Endothelial cell of umbilical vein (primary cell): Measurements from ENCODE around the gene SERPINB10. TPM values are rescaled to one million over a fixed set of nuclear protein-coding genes. Genes with fewer than 3 reads are reported as not detected.

Experiments
- BruUV-seq: library from RNA; stranded (reverse); fragments of 400-500 nt; replicated peaks from 2 replicates; lab custom pipeline; 2021; lab: Mats Ljungman, UMichigan
- CTCF ChIA-PET: fragments of 300-600, 350-600 bp; sonication (Branson Sonifier 250); formaldehyde crosslinking; loops from one replicate; lab custom pipeline; 2021; ENCODE audit warnings: antibody characterized with exemption, inconsistent platforms; lab: Charles Lee
- POLR2A ChIA-PET: fragments of 300-600, 350-600 bp; sonication (Branson Sonifier 250); formaldehyde crosslinking; loops from one replicate; lab custom pipeline; 2021; ENCODE audit warnings: antibody characterized with exemption, inconsistent platforms; lab: Charles Lee
- DNase-seq: peaks from one replicate; pipeline ENCODE4 v3.0.0-alpha.2; 2011; ENCODE audit warnings: low read depth, low spot score
- FAIRE-seq: peaks from 2 replicates; lab custom pipeline; 2011; peaks lifted over from hg19 to GRCh38; lab: Jason Lieb, UNC
- H2AFZ ChIP-seq: 2 replicates; pipeline ENCODE4 v1.6.0; 2012; ENCODE audit warnings: low read depth, low read length, control low read depth, inconsistent platforms
- H3K27ac ChIP-seq: 2 replicates; pipeline ENCODE4 v1.5.1; 2011; ENCODE audit warnings: low read depth, mild to moderate bottlenecking, control low read depth, low read length, moderate library complexity; ENCODE audit not compliant: insufficient read depth
- H3K27me3 ChIP-seq, 2 experiments: 2 replicates each; pipeline versions ENCODE4 v1.6.0 to v1.6.1; 2011; ENCODE audit warnings: low read length in 2 of 2, mixed read lengths in 1 of 2; ENCODE audit not compliant: control insufficient read depth in 2 of 2, insufficient read depth in 2 of 2
- H3K36me3 ChIP-seq, 2 experiments: 2 replicates in 1 of 2; 3 replicates in 1 of 2; pipeline ENCODE4 v1.5.1; 2011; ENCODE audit warnings: low read length in 2 of 2, mild to moderate bottlenecking in 1 of 2, moderate library complexity in 1 of 2; ENCODE audit not compliant: control insufficient read depth in 2 of 2, insufficient read depth in 2 of 2; ENCODE audit errors: extremely low read depth in 1 of 2
- H3K4me1 ChIP-seq: 3 replicates; pipeline ENCODE4 v1.5.1; 2011; ENCODE audit warnings: mild to moderate bottlenecking, low read length; ENCODE audit not compliant: control insufficient read depth, insufficient read depth; ENCODE audit errors: extremely low read depth
- H3K4me2 ChIP-seq: 2 replicates; pipeline ENCODE4 v1.6.1; 2011; ENCODE audit warnings: low read length, control low read depth, mixed read lengths; ENCODE audit not compliant: insufficient read depth
- H3K4me3 ChIP-seq, 3 experiments: fragments of 200-600 bp in 1 of 3; sonication (generic), shearing (Covaris generic) in 1 of 3; replicated peaks in 1 of 3; 2 replicates each; pipeline ENCODE4 v1.5.1; 2011 to 2016; ENCODE audit warnings: control low read depth in 3 of 3, low read length in 3 of 3, mild to moderate bottlenecking in 2 of 3, inconsistent platforms in 1 of 3, low read depth in 1 of 3, moderate library complexity in 1 of 3; ENCODE audit not compliant: insufficient read depth in 1 of 3
- H3K79me2 ChIP-seq: 2 replicates; pipeline ENCODE4 v1.6.0; 2012; ENCODE audit warnings: low read length, inconsistent platforms; ENCODE audit not compliant: control insufficient read depth, insufficient read depth
- H3K9ac ChIP-seq: replicated peaks from 2 replicates; pipeline ENCODE3; 2011; ENCODE audit warnings: low read length, control low read depth; ENCODE audit not compliant: insufficient read depth; ENCODE audit errors: extremely low read depth
- H3K9me1 ChIP-seq: replicated peaks from 3 replicates; pipeline ENCODE4 v1.6.0; 2011; ENCODE audit warnings: mild to moderate bottlenecking, low read length; ENCODE audit not compliant: control insufficient read depth, insufficient read depth; ENCODE audit errors: extremely low read depth
- H3K9me3 ChIP-seq: replicated peaks from 2 replicates; pipeline ENCODE4 v1.5.1; 2012; ENCODE audit warnings: low read length, inconsistent platforms; ENCODE audit not compliant: control insufficient read depth, insufficient read depth
- H4K20me1 ChIP-seq: replicated peaks from 2 replicates; pipeline ENCODE3; 2011; ENCODE audit warnings: mild to moderate bottlenecking, low read length; ENCODE audit not compliant: control insufficient read depth, insufficient read depth; ENCODE audit errors: extremely low read depth
- EZH2 ChIP-seq: IDR thresholded peaks from 2 replicates; pipeline ENCODE4 v1.6.1; 2012; ENCODE audit warnings: borderline replicate concordance, low read depth, mild to moderate bottlenecking, moderate library complexity, low read length, inconsistent platforms; ENCODE audit not compliant: severe bottlenecking
- FOS ChIP-seq: IDR thresholded peaks from 2 replicates; pipeline ENCODE4 v1.6.1; 2011; ENCODE audit warnings: mild to moderate bottlenecking, low read length, moderate library complexity, borderline replicate concordance; ENCODE audit not compliant: insufficient read depth
- GATA2 ChIP-seq: IDR thresholded peaks from 2 replicates; pipeline ENCODE4 v1.7.0; 2011; ENCODE audit warnings: low read depth, mild to moderate bottlenecking, moderate library complexity, mixed read lengths, low read length; ENCODE audit not compliant: insufficient read length, insufficient read depth
- JUN ChIP-seq: IDR thresholded peaks from 2 replicates; pipeline ENCODE4 v1.6.1; 2011; ENCODE audit warnings: borderline replicate concordance, low read depth; ENCODE audit not compliant: insufficient read length, insufficient read depth
- MYC ChIP-seq: IDR thresholded peaks from one replicate; pipeline ENCODE4 v1.6.1; 2011; ENCODE audit warnings: mild to moderate bottlenecking, low read depth, low read length
- POLR2AphosphoS5 ChIP-seq: IDR thresholded peaks from 2 replicates; pipeline ENCODE4 v1.6.1; 2012; ENCODE audit warnings: low read depth, mild to moderate bottlenecking, control low read depth, low read length, moderate library complexity; ENCODE audit not compliant: insufficient read depth
- dilution Hi-C: fragments of 300-500 bp; cut with MboI; formaldehyde crosslinking; loops from one replicate; pipeline ENCODE4 v1.15.0; 2019; ENCODE audit warnings: low sequenced_read_pairs; ENCODE audit not compliant: extremely low pct_ligation_motif_present
- intact Hi-C: fragments of 100-400 bp; cut with micrococcal nuclease; formaldehyde crosslinking; loops from one replicate; pipeline ENCODE4 v1.10.0; 2022
- polyA plus RNA-seq, 4 experiments: library from polyadenylated mRNA; depleted of rRNA in 3 of 4; stranded (reverse) in 3 of 4; unstranded in 1 of 4; fragments of >200 nt; gene quantifications; 2 replicates each; pipeline versions ENCODE4 v1.2.1 to v1.2.3, GENCODE V29; 2011 to 2012; ENCODE audit warnings: missing spikeins in 1 of 4
- total RNA-seq: library from RNA; stranded (reverse); gene quantifications from 2 replicates; pipeline ENCODE4 v1.2.3, GENCODE V29; 2021

Gene SERPINB10
- total and polyA plus RNA-seq, 2 donors (not counting 3 experiments of a cell fraction or from before 2014, with no cell fraction given) = not detected

- Histone ChIP-seq H3K79me2 (no peaks in the 10 kb centered on the region), H3K9ac (no peak overlapping the region), H3K27ac (no peak overlapping the region), H3K4me1 (no peaks in the 10 kb centered on the region), H3K4me3 (no peak overlapping the region), H3K27me3 (peaks cover 18 to 51% of the 10 kb centered on the region in 2 experiments), H3K9me1 (no peaks in the 10 kb centered on the region), H3K4me2 (no peak overlapping the region), H2AFZ (no peak overlapping the region), H3K9me3 (no peaks in the 10 kb centered on the region), H3K36me3 (no peaks in the 10 kb centered on the region), H4K20me1 (no peaks in the 10 kb centered on the region)
- no TSS peak for BruUV-seq
- intact Hi-C loops (no loop called here), dilution Hi-C loops (no loop called here)
- ChIA-PET CTCF (interaction anchor here (2.1 kb wide), 1 partner anchor 33 kb away, joined by 8 read pairs; no protein-coding TSS in a partner anchor), POLR2A (no interaction called here)
- FAIRE-seq = no peak
- TF ChIP-seq FOS (no peak), POLR2AphosphoS5 (no peak), JUN (no peak), MYC (no peak)
- no peak for DNase-seq
These were observed 53.1 kb downstream of the SERPINB10 start for GRCh38 chr18:63960891-63961290.

- CTCF ChIA-PET = interaction anchor here (1.1 to 2.1 kb wide), 2 partner anchors 23 to 33 kb away, joined by 3 to 8 read pairs; no protein-coding TSS in a partner anchor
- Histone ChIP-seq H3K9me3 (no peaks in the 10 kb centered on the region), H3K36me3 (no peaks in the 10 kb centered on the region), H3K27me3 (peaks cover 18 to 49% of the 10 kb centered on the region in 2 experiments), H3K9ac (no peak overlapping the region), H3K9me1 (no peaks in the 10 kb centered on the region), H3K4me2 (no peak overlapping the region), H3K4me3 (no peak overlapping the region), H4K20me1 (no peaks in the 10 kb centered on the region), H2AFZ (no peak overlapping the region), H3K4me1 (no peaks in the 10 kb centered on the region), H3K27ac (no peak overlapping the region), H3K79me2 (no peaks in the 10 kb centered on the region)
- dilution Hi-C loops (no loop called here), intact Hi-C loops (no loop called here)
- DNase-seq (no peak), FAIRE-seq (no peak)
- BruUV-seq = no TSS peak
- POLR2A ChIA-PET = no interaction called here
- no peak for TF ChIP-seq GATA2
- TF ChIP-seq EZH2 = no peak
- TF ChIP-seq JUN = no peak
- TF ChIP-seq FOS = no peak
- no peak for TF ChIP-seq MYC
These were observed 53.8 kb downstream of the SERPINB10 start for GRCh38 chr18:63961435-63961980.
